ENCODE data around the gene TNFSF9.
"Not testable (repeated sequence)": the region's sequence is repeated elsewhere in the genome, so short reads cannot be mapped to it uniquely, and the experiment has no call there.

The TNFSF9 gene

DNA sequence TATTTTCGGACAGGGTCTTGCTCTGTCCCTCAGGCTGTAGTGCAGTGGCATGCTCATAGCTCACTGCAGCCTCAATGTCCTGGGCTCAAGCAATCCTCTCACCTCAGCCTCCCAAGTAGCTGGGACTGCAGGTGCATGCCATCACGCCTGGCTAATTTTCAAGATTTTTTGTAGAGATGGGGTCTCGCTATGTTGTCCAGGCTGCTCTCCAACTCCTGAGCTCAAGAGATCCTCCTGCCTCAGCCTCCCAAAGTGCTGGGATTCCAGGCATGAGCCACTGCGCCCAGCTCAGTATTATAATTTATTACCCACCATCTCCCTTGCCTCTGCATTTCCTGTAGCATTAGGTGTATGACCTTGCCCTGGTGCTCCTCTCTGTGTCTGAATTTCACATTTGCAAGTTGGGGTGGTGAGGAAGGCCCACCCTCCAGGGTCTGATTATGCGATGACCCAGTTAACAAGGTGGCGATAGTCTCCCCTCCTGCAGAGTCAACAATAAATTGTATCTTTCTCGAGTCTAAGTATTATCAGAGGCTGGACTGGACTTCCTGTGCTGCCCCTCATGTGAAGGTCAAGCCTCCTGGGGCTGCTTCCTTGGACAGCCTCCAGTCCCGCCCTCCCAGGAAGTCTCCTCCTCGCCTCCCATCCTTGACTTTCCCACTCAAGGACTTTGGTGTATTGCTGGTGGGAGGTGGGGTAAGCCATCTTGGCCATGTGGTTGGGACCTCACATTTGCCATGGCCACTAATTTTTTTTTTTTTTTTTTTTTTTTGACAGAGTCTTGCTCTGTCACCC is 27.2 kb upstream of the TNFSF9 start:
- Histone ChIP-seq H3K4me2 (ENCODE audit: low read depth, low read length, poor library complexity, severe bottlenecking) (no peak overlapping the region), H3K27ac (ENCODE audit: low read depth, low read length) (no peak overlapping the region)

DNA sequence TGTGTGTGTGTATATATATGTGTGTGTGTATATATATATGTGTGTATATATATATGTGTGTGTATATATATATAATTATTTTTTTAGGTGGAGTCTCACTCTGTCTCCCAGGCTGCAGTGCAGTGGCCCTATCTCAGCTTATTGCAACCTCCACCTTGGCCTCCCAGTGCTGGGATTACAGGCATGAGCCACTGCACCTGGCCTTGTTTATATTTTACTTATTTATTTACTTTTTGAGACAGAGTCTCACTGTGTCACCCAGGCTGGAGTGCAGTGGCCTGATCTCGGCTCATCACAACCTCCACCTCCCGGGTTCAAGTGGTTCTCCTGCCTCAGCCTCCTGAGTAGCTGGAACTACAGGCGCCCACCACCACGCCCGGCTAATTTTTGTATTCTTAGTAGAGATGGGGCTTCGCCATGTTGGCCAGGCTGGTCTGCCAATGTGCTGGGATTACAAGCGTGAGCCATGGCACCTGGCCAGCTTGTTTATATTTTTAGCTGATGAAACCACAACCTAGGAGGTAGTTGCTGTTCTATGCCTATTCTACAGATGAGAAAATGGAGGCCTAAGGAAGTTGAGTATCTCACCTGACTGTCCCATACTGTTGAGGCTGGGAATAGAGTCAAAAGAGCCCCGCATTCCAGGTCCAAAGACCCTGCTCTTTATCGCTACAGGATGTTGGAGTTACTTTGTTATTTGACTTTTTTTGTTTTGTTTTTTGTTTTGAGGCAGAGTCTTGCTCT is 22.6 kb upstream of the TNFSF9 start:
- H2AFZ ChIP-seq (ENCODE audit: low read depth, low read length, severe bottlenecking); H3K4me3 ChIP-seq (ENCODE audit: insufficient read depth, low read length, poor library complexity, severe bottlenecking); H3F3A ChIP-seq (ENCODE audit: insufficient read depth); H3K27me3 ChIP-seq (ENCODE audit: low read length); H3K27ac ChIP-seq (ENCODE audit: low read depth, low read length); H3K9me3 ChIP-seq (ENCODE audit: insufficient read depth, low read length); H3K4me2 ChIP-seq (ENCODE audit: low read depth, low read length, poor library complexity, severe bottlenecking); H4K20me1 ChIP-seq (ENCODE audit: low read depth, low read length); H3K79me2 ChIP-seq (ENCODE audit: insufficient read depth, low read length); H3K36me3 ChIP-seq (ENCODE audit: low read length); H3K9ac ChIP-seq (ENCODE audit: low read length); H3K9me2 ChIP-seq (replicated peaks; ENCODE audit: insufficient read depth, low read length): not testable (repeated sequence)

More for the DNA sequence above, 27.2 kb upstream of the TNFSF9 start:
- Histone ChIP-seq H3K36me3 (ENCODE audit: low read length) (no peaks in the 10 kb centered on the region), H3K27me3 (ENCODE audit: low read length) (no peaks in the 10 kb centered on the region), H3K9me2 (replicated peaks; ENCODE audit: insufficient read depth, low read length) (no peaks in the 10 kb centered on the region), H3K9me3 (ENCODE audit: insufficient read depth, low read length) (no peaks in the 10 kb centered on the region), H3K4me3 (ENCODE audit: insufficient read depth, low read length, poor library complexity, severe bottlenecking) (no peak overlapping the region), H3K79me2 (ENCODE audit: insufficient read depth, low read length) (no peaks in the 10 kb centered on the region), H3K9ac (ENCODE audit: low read length) (no peak overlapping the region), H2AFZ (ENCODE audit: low read depth, low read length, severe bottlenecking) (no peak overlapping the region), H3F3A (ENCODE audit: insufficient read depth) (no peaks in the 10 kb centered on the region), H4K20me1 (ENCODE audit: low read depth, low read length) (no peaks in the 10 kb centered on the region)
- TF ChIP-seq, protein P1, sequence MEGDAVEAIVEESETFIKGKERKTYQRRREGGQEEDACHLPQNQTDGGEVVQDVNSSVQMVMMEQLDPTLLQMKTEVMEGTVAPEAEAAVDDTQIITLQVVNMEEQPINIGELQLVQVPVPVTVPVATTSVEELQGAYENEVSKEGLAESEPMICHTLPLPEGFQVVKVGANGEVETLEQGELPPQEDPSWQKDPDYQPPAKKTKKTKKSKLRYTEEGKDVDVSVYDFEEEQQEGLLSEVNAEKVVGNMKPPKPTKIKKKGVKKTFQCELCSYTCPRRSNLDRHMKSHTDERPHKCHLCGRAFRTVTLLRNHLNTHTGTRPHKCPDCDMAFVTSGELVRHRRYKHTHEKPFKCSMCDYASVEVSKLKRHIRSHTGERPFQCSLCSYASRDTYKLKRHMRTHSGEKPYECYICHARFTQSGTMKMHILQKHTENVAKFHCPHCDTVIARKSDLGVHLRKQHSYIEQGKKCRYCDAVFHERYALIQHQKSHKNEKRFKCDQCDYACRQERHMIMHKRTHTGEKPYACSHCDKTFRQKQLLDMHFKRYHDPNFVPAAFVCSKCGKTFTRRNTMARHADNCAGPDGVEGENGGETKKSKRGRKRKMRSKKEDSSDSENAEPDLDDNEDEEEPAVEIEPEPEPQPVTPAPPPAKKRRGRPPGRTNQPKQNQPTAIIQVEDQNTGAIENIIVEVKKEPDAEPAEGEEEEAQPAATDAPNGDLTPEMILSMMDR (IDR thresholded peaks at IDR 0.05; ENCODE audit: insufficient read depth, low read length, poor library complexity, severe bottlenecking), result no peak
- TF ChIP-seq EZH2phosphoT487 (conservative IDR thresholded peaks at IDR 0.05; ENCODE audit: low read length), result no peak

DNA sequence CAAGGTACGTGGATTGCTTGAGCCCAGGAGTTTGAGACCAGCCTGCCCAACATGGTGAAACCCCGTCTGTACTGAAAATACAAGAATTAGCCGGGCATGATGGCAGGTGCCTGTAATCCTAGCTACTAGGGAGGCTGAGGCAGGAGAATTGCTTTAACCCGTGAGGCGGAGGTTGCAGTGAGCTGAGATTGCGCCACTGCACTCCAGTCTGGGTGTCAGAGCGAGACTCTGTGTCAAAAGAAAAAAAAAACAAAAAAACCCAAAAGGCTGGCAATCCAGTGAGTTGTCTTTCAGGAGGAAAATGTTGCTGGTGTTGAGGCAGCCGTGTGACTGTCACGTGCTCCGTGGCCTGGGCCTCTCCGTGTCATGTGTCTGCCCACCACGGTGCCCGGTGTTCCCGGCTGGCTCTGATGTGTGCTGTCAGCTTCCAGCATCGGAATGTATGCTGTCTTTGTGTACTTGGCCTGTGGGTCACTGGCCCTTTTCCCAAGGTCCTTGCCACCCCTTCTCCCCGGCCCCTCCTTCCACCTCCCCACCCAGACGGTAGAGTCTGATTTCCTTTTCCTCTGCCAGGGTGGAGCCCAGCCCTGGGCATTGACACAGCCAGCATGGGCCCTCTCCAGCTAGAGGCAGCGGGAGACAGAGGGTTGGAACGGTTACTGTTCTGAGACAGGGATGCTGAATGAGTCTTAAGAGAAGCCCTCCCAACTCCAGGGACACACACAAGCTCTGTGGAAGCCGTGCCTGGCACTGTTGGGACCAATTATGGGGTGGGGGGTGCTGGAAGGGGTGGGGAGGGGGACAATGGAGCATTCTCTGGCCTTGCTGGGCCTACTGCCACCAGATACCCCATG is 21.5 kb upstream of the TNFSF9 start:
- H3K27me3 ChIP-seq (ENCODE audit: low read length), result no peaks in the 10 kb centered on the region
- H3K79me2 ChIP-seq (ENCODE audit: insufficient read depth, low read length), result no peaks in the 10 kb centered on the region
- no peak overlapping the region for H3K4me2 ChIP-seq (ENCODE audit: low read depth, low read length, poor library complexity, severe bottlenecking)
- no peaks in the 10 kb centered on the region for H3K9me2 ChIP-seq (replicated peaks; ENCODE audit: insufficient read depth, low read length)
- H2AFZ ChIP-seq (ENCODE audit: low read depth, low read length, severe bottlenecking), result no peak overlapping the region
- H3K4me3 ChIP-seq (ENCODE audit: insufficient read depth, low read length, poor library complexity, severe bottlenecking), result no peak overlapping the region
- H4K20me1 ChIP-seq (ENCODE audit: low read depth, low read length), result no peaks in the 10 kb centered on the region
- H3K36me3 ChIP-seq (ENCODE audit: low read length), result no peaks in the 10 kb centered on the region
- no peak overlapping the region for H3K27ac ChIP-seq (ENCODE audit: low read depth, low read length)
- H3K9ac ChIP-seq (ENCODE audit: low read length), result no peak overlapping the region
- TF ChIP-seq, protein P1 (IDR thresholded peaks at IDR 0.05; ENCODE audit: insufficient read depth, low read length, poor library complexity, severe bottlenecking), result no peak
- no peak for TF ChIP-seq EZH2phosphoT487 (conservative IDR thresholded peaks at IDR 0.05; ENCODE audit: low read length)
- H3K9me3 ChIP-seq (ENCODE audit: insufficient read depth, low read length), result no peaks in the 10 kb centered on the region
- 0 out of 2 replicates have a peak, but pooled peaks cover 5% of the 10 kb centered on the region for H3F3A ChIP-seq (ENCODE audit: insufficient read depth)

All from SU-DHL-6 (cell line).